ENCODE results near the gene CCSER1. TPM values are rescaled to one million over a fixed set of nuclear protein-coding genes. Genes with fewer than 3 reads are reported as not detected.
"Not testable (repeated sequence)": the region's sequence is repeated elsewhere in the genome, so short reads cannot be mapped to it uniquely, and the experiment has no call there.

Gene CCSER1
- total RNA-seq, 1 donor from 2014 or later = 11.9 TPM

GRCh38 chr4:91622925-91623602, 1495.9 kb downstream of the CCSER1 start:
- DNase-seq (ENCODE audit: low read depth, low spot score) = no peak
- no peak overlapping the region for H3K27ac Mint-ChIP-seq (ENCODE audit: unreplicated experiment)
- H3K27me3 Mint-ChIP-seq (ENCODE audit: low read depth) = peaks cover 58% of the 10 kb centered on the region
- H3K36me3 Mint-ChIP-seq (ENCODE audit: low read depth) = peaks cover 4% of the 10 kb centered on the region
- H3K4me1 Mint-ChIP-seq = no peaks in the 10 kb centered on the region
- TF ChIP-seq CTCF (conservative IDR thresholded peaks at IDR 0.05) = no peak
- H3K4me3 Mint-ChIP-seq = no peak overlapping the region
- H3K9me3 Mint-ChIP-seq = no peaks in the 10 kb centered on the region

GRCh38 chr4:91623603-91623967, 1496.4 kb downstream of the CCSER1 start:
- H3K4me3 Mint-ChIP-seq; H3K9me3 Mint-ChIP-seq; H3K36me3 Mint-ChIP-seq (ENCODE audit: low read depth); H3K4me1 Mint-ChIP-seq; H3K27ac Mint-ChIP-seq (ENCODE audit: unreplicated experiment); DNase-seq (ENCODE audit: low read depth, low spot score): not testable (repeated sequence)
- peaks cover 63% of the 10 kb centered on the region for H3K27me3 Mint-ChIP-seq (ENCODE audit: low read depth)

- no peak for TF ChIP-seq CTCF (conservative IDR thresholded peaks at IDR 0.05)
- H3K27me3 Mint-ChIP-seq (ENCODE audit: low read depth) = peaks cover 37% of the 10 kb centered on the region
- peaks cover 8% of the 10 kb centered on the region for H3K9me3 Mint-ChIP-seq
- peaks cover 4% of the 10 kb centered on the region for H3K36me3 Mint-ChIP-seq (ENCODE audit: low read depth)
- no peak for DNase-seq (ENCODE audit: low read depth, low spot score)
- H3K4me1 Mint-ChIP-seq = no peaks in the 10 kb centered on the region
- H3K4me3 Mint-ChIP-seq = no peak overlapping the region
- H3K27ac Mint-ChIP-seq (ENCODE audit: unreplicated experiment) = no peak overlapping the region
These were observed 1502.9 kb downstream of the CCSER1 start for GRCh38 chr4:91630054-91630453.

- no peak overlapping the region for H3K27ac Mint-ChIP-seq (ENCODE audit: unreplicated experiment)
- no peak for TF ChIP-seq CTCF (conservative IDR thresholded peaks at IDR 0.05)
- H3K9me3 Mint-ChIP-seq = peaks cover 8% of the 10 kb centered on the region
- H3K36me3 Mint-ChIP-seq (ENCODE audit: low read depth) = no peaks in the 10 kb centered on the region
- no peak overlapping the region for H3K4me3 Mint-ChIP-seq
- H3K27me3 Mint-ChIP-seq (ENCODE audit: low read depth) = peaks cover 30% of the 10 kb centered on the region
- no peaks in the 10 kb centered on the region for H3K4me1 Mint-ChIP-seq
- DNase-seq (ENCODE audit: low read depth, low spot score) = no peak
These were observed 1503.6 kb downstream of the CCSER1 start for GRCh38 chr4:91630764-91631163.

GRCh38 chr4:91631335-91631734, 1504.1 kb downstream of the CCSER1 start:
- H3K27me3 Mint-ChIP-seq (ENCODE audit: low read depth) = peaks cover 24% of the 10 kb centered on the region
- H3K27ac Mint-ChIP-seq (ENCODE audit: unreplicated experiment) = no peak overlapping the region
- DNase-seq (ENCODE audit: low read depth, low spot score) = no peak
- no peak overlapping the region for H3K4me3 Mint-ChIP-seq
- no peak for TF ChIP-seq CTCF (conservative IDR thresholded peaks at IDR 0.05)
- H3K4me1 Mint-ChIP-seq = no peaks in the 10 kb centered on the region
- no peaks in the 10 kb centered on the region for H3K36me3 Mint-ChIP-seq (ENCODE audit: low read depth)
- peaks cover 8% of the 10 kb centered on the region for H3K9me3 Mint-ChIP-seq

- H3K9me3 Mint-ChIP-seq = peaks cover 6% of the 10 kb centered on the region
These were observed 1508.9 kb downstream of the CCSER1 start for GRCh38 chr4:91636083-91636482.

More at GRCh38 chr4:91636083-91636482, 1508.9 kb downstream of the CCSER1 start:
- Mint-ChIP-seq H3K36me3 (ENCODE audit: low read depth) (no peaks in the 10 kb centered on the region), H3K27ac (ENCODE audit: unreplicated experiment) (no peak overlapping the region), H3K27me3 (ENCODE audit: low read depth) (no peaks in the 10 kb centered on the region), H3K4me1 (no peaks in the 10 kb centered on the region), H3K4me3 (no peak overlapping the region)
- no peak for DNase-seq (ENCODE audit: low read depth, low spot score)
- TF ChIP-seq CTCF (conservative IDR thresholded peaks at IDR 0.05) = no peak

Other genes with a start within 250 kb of the CCSER1 start
- gene MMRN1, start 232.5 kb upstream of the CCSER1 start, total RNA-seq = 10.7 and 11.7 TPM in 2 replicates